ENCODE results near the gene KCNJ18. TPM values are rescaled to one million over a fixed set of nuclear protein-coding genes. Genes with fewer than 3 reads are reported as not detected.
"Not testable (repeated sequence)": the region's sequence is repeated elsewhere in the genome, so short reads cannot be mapped to it uniquely, and the experiment has no call there.

The KCNJ18 gene
- total RNA-seq, 1 donor from 2014 or later = not detected

- not testable (repeated sequence) for H3K36me3 Mint-ChIP-seq; H3K27me3 Mint-ChIP-seq; H3K4me3 Mint-ChIP-seq; DNase-seq (ENCODE audit: extremely low spot score, unreplicated experiment); H3K27ac Mint-ChIP-seq; H3K4me1 Mint-ChIP-seq (ENCODE audit: unreplicated experiment)
- peaks cover 10% of the 10 kb centered on the region for H3K9me3 Mint-ChIP-seq
Observed at GRCh38 chr17:21707711-21708611, 15.6 kb downstream of the KCNJ18 start.

DNA sequence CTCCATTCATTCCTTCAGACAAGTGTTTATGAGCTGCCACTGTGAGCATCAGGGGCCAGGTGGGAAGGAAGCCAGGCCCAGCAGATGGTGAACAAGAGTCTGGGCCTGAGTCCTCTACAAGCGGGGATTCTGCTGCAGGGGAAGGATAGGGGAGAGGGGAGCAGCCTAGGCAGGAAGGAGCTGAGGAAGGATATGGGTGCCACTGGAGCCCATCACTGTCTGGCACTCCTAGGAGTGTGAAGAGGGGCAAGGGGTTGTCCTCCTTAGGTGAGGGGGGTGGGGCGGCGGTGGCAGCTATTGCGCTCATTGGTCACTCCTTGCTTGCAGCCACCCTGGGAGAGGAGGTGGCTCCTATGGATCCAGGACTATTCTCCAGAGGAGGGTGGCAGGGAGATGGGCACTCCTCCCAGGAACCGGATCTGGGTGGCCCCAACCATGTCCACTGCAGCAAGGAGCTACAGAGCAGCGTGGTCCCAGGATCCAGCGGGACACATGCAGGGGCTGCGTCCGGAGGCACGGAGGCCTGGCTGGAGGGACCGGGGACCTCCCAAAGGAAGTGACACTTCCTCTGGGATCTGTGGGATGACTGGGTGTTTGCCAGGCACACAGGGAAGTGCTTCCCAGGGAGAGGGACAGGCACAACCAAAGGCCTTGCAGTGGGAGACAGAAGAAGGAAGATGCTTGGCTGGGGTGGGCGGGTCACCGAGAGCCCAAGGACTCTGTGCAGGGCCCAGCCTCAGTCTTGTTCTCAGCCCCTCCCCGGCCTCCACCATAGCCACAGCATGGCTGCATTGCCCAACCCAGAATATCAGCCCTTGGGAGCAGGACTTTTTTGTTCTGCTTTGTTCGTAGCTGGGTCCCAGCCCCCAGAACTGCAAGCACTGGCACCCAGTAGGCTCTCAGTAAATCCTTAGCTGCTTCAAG lies 16.6 kb downstream of the KCNJ18 start:
- H3K36me3 Mint-ChIP-seq = not testable (repeated sequence)

DNA sequence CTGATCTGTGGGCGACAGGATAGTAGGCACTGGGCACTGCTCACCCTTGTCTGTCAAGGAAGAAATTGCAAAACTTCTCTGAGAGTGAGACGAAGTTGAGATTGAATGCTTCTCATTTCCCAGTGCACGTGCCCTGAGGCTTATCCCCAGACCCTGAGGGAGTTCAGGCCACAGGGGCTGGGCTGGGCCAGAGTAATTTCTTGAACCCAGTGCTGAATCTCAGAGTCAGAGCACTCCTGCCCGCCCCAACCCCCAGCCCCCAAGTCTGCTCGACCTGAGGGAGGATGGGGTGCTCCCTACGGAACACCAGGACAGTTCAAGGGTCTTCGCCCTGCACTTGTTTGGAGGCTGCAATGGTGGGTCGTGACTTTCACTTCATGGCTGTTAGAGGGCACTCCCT lies 17.7 kb downstream of the KCNJ18 start:
- not testable (repeated sequence) for H3K36me3 Mint-ChIP-seq; H3K27me3 Mint-ChIP-seq; DNase-seq (ENCODE audit: extremely low spot score, unreplicated experiment); H3K4me1 Mint-ChIP-seq (ENCODE audit: unreplicated experiment); H3K4me3 Mint-ChIP-seq; H3K27ac Mint-ChIP-seq
- H3K9me3 Mint-ChIP-seq = peaks cover 10% of the 10 kb centered on the region

More for the DNA sequence above, 16.6 kb downstream of the KCNJ18 start:
- not testable (repeated sequence) for H3K4me1 Mint-ChIP-seq (ENCODE audit: unreplicated experiment); H3K27me3 Mint-ChIP-seq; H3K4me3 Mint-ChIP-seq; DNase-seq (ENCODE audit: extremely low spot score, unreplicated experiment); H3K27ac Mint-ChIP-seq
- peaks cover 10% of the 10 kb centered on the region for H3K9me3 Mint-ChIP-seq

DNA sequence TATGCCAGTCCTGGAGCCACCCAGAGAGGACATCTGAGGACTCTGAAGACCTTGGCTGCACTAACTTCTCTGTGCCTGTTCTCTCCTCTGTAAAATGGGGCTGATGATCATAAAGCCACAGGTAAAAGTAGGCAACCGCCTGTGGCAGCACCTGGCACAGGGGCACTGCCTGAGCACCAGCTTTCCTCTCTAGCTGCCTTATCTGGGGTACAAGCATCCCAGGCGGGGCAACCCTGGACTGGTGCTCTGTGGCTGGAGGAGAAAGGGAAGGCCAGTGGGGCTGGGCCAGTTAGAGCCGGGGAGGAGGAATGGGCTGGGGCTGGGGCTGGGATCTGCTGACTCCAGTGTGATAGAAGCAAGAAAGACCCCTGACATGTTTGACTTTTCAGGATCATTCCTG lies 18.2 kb downstream of the KCNJ18 start:
- not testable (repeated sequence) for H3K36me3 Mint-ChIP-seq; H3K27ac Mint-ChIP-seq; H3K4me1 Mint-ChIP-seq (ENCODE audit: unreplicated experiment); DNase-seq (ENCODE audit: extremely low spot score, unreplicated experiment); H3K27me3 Mint-ChIP-seq; H3K4me3 Mint-ChIP-seq
- peaks cover 10% of the 10 kb centered on the region for H3K9me3 Mint-ChIP-seq

DNA sequence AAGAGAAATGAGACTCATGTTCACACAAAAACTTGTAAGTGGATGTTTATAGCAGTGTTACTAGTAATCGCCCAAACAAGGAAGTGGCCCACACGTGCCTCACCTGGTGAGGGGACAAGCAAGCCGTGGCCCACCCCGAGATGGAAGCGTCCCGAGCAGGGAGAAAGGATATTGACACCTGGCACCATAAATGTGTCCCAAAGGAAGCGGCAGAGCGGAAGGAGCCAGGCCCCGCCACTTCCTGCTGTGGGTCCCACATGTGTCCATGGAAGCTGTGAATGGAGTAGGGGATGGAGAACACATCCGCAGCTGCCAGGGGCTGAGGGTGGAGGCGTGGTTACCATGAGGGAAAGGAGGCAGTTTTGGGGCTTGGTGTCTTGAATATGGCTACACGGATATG lies 18.9 kb downstream of the KCNJ18 start:
- Mint-ChIP-seq H3K27ac (no peak overlapping the region), H3K9me3 (peaks cover 10% of the 10 kb centered on the region), H3K27me3 (no peaks in the 10 kb centered on the region), H3K4me3 (no peak overlapping the region), H3K4me1 (ENCODE audit: unreplicated experiment) (no peaks in the 10 kb centered on the region), H3K36me3 (no peaks in the 10 kb centered on the region)
- TF ChIP-seq, protein P1, sequence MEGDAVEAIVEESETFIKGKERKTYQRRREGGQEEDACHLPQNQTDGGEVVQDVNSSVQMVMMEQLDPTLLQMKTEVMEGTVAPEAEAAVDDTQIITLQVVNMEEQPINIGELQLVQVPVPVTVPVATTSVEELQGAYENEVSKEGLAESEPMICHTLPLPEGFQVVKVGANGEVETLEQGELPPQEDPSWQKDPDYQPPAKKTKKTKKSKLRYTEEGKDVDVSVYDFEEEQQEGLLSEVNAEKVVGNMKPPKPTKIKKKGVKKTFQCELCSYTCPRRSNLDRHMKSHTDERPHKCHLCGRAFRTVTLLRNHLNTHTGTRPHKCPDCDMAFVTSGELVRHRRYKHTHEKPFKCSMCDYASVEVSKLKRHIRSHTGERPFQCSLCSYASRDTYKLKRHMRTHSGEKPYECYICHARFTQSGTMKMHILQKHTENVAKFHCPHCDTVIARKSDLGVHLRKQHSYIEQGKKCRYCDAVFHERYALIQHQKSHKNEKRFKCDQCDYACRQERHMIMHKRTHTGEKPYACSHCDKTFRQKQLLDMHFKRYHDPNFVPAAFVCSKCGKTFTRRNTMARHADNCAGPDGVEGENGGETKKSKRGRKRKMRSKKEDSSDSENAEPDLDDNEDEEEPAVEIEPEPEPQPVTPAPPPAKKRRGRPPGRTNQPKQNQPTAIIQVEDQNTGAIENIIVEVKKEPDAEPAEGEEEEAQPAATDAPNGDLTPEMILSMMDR (conservative IDR thresholded peaks at IDR 0.05) = no peak
- no peak for DNase-seq (ENCODE audit: extremely low spot score, unreplicated experiment)

GRCh38 chr17:21713020-21713419 lies 20.7 kb downstream of the KCNJ18 start:
- H3K27me3 Mint-ChIP-seq; H3K4me1 Mint-ChIP-seq (ENCODE audit: unreplicated experiment); H3K36me3 Mint-ChIP-seq; DNase-seq (ENCODE audit: extremely low spot score, unreplicated experiment); H3K27ac Mint-ChIP-seq; H3K4me3 Mint-ChIP-seq: not testable (repeated sequence)
- peaks cover 10% of the 10 kb centered on the region for H3K9me3 Mint-ChIP-seq

GRCh38 chr17:21713631-21714030 lies 21.3 kb downstream of the KCNJ18 start:
- H3K4me1 Mint-ChIP-seq (ENCODE audit: unreplicated experiment); H3K27ac Mint-ChIP-seq; H3K4me3 Mint-ChIP-seq; DNase-seq (ENCODE audit: extremely low spot score, unreplicated experiment); H3K27me3 Mint-ChIP-seq; H3K36me3 Mint-ChIP-seq: not testable (repeated sequence)
- peaks cover 10% of the 10 kb centered on the region for H3K9me3 Mint-ChIP-seq

DNA sequence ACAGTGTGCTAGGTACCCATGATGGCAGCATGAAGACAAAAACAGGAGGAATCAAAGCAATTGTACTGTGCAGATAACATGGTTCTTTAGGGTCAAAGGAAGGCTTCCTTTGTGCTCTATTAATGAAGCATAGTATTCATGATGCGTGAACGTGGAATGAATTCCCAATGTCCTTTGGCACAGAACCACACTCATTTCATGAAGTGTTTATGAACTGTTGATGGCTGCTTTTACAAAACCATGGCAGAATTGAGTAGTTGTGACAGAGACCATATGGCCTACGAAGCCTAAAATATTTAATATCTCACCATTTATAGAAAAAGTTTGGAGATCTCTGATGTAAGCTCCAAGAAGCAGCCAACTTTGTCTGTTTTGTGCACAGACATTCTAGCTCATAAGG lies 22.4 kb downstream of the KCNJ18 start:
- H3K9me3 Mint-ChIP-seq = peaks cover 10% of the 10 kb centered on the region
- not testable (repeated sequence) for H3K36me3 Mint-ChIP-seq; H3K4me3 Mint-ChIP-seq; H3K27me3 Mint-ChIP-seq; DNase-seq (ENCODE audit: extremely low spot score, unreplicated experiment); H3K27ac Mint-ChIP-seq; H3K4me1 Mint-ChIP-seq (ENCODE audit: unreplicated experiment)

GRCh38 chr17:21715877-21716276 lies 23.6 kb downstream of the KCNJ18 start:
- H3K4me1 Mint-ChIP-seq (ENCODE audit: unreplicated experiment); H3K27ac Mint-ChIP-seq; H3K27me3 Mint-ChIP-seq; H3K4me3 Mint-ChIP-seq; H3K36me3 Mint-ChIP-seq; DNase-seq (ENCODE audit: extremely low spot score, unreplicated experiment): not testable (repeated sequence)
- H3K9me3 Mint-ChIP-seq = peaks cover 10% of the 10 kb centered on the region

GRCh38 chr17:21718971-21719370 lies 26.6 kb downstream of the KCNJ18 start:
- H3K27ac Mint-ChIP-seq; H3K4me3 Mint-ChIP-seq; DNase-seq (ENCODE audit: extremely low spot score, unreplicated experiment); H3K9me3 Mint-ChIP-seq; H3K4me1 Mint-ChIP-seq (ENCODE audit: unreplicated experiment); H3K27me3 Mint-ChIP-seq; H3K36me3 Mint-ChIP-seq: not testable (repeated sequence)

- DNase-seq (ENCODE audit: extremely low spot score, unreplicated experiment); H3K36me3 Mint-ChIP-seq; H3K9me3 Mint-ChIP-seq: not testable (repeated sequence)
Observed at GRCh38 chr17:21719511-21720226, 27.3 kb downstream of the KCNJ18 start.

GRCh38 chr17:21720566-21720965 lies 28.2 kb downstream of the KCNJ18 start:
- not testable (repeated sequence) for H3K27me3 Mint-ChIP-seq; H3K9me3 Mint-ChIP-seq; H3K36me3 Mint-ChIP-seq; H3K27ac Mint-ChIP-seq; H3K4me3 Mint-ChIP-seq; DNase-seq (ENCODE audit: extremely low spot score, unreplicated experiment); H3K4me1 Mint-ChIP-seq (ENCODE audit: unreplicated experiment)

More at GRCh38 chr17:21719511-21720226, 27.3 kb downstream of the KCNJ18 start:
- H3K4me3 Mint-ChIP-seq; H3K27ac Mint-ChIP-seq; H3K4me1 Mint-ChIP-seq (ENCODE audit: unreplicated experiment); H3K27me3 Mint-ChIP-seq: not testable (repeated sequence)

Measured in type B pancreatic cell (in vitro differentiated cells).